ENCODE measurements around the gene PLOD3.

Gene PLOD3

GRCh38 chr7:101180130-101180755 is 37.1 kb downstream of the PLOD3 start, which contains the start of gene NAT16:
NAT16 (minus strand) TSS chr7:101180293; CDS start chr7:101174807, 5,486 bp downstream.
- DNase-seq (ENCODE audit: low spot score) = no peak

GRCh38 chr7:101179713-101180112 is 37.7 kb downstream of the PLOD3 start:
- no peak for DNase-seq (ENCODE audit: low spot score)

- no peak for DNase-seq (ENCODE audit: low spot score)
These were observed 38.3 kb downstream of the PLOD3 start for GRCh38 chr7:101179117-101179516.

- DNase-seq (ENCODE audit: low spot score) = no peak
These were observed 39.7 kb downstream of the PLOD3 start for GRCh38 chr7:101177644-101178043.

- DNase-seq (ENCODE audit: low spot score) = no peak
These were observed 41.7 kb downstream of the PLOD3 start for GRCh38 chr7:101175664-101176063.

GRCh38 chr7:101174322-101174854 is 43.0 kb downstream of the PLOD3 start:
- peak; percentile 45 for DNase-seq (ENCODE audit: low spot score)

- peak; percentile 76 for DNase-seq (ENCODE audit: low spot score)
These were observed 43.6 kb downstream of the PLOD3 start for GRCh38 chr7:101173752-101174244.

- no peak for DNase-seq (ENCODE audit: low spot score)
These were observed 44.3 kb downstream of the PLOD3 start for GRCh38 chr7:101172854-101173751.

GRCh38 chr7:101172005-101172853 is 45.2 kb downstream of the PLOD3 start:
- peak; percentile 85 for DNase-seq (ENCODE audit: low spot score)

GRCh38 chr7:101171442-101171837 is 45.9 kb downstream of the PLOD3 start:
- no peak for DNase-seq (ENCODE audit: low spot score)

- DNase-seq (ENCODE audit: low spot score) = no peak
These were observed 46.6 kb downstream of the PLOD3 start for GRCh38 chr7:101170617-101171441.

- DNase-seq (ENCODE audit: low spot score) = peak; percentile 89
These were observed 47.4 kb downstream of the PLOD3 start for GRCh38 chr7:101169838-101170551.

GRCh38 chr7:101169110-101169837 is 48.1 kb downstream of the PLOD3 start:
- no peak for DNase-seq (ENCODE audit: low spot score)

GRCh38 chr7:101168412-101169049 is 48.9 kb downstream of the PLOD3 start:
- DNase-seq (ENCODE audit: low spot score) = no peak

GRCh38 chr7:101167645-101168411 is 49.6 kb downstream of the PLOD3 start:
- peak; percentile 49 for DNase-seq (ENCODE audit: low spot score)

- no peak for DNase-seq (ENCODE audit: low spot score)
These were observed 50.3 kb downstream of the PLOD3 start for GRCh38 chr7:101166909-101167644.

GRCh38 chr7:101166648-101166908 is 50.8 kb downstream of the PLOD3 start:
- no peak for DNase-seq (ENCODE audit: low spot score)

Measured in NAMALWA (cell line).